ENCODE results near the gene GLO1.

GRCh38 chr6:38687549-38687948 is 15.4 kb downstream of the GLO1 start:
- TF ChIP-seq EZH2 (IDR thresholded peaks at IDR 0.05; ENCODE audit: insufficient read depth, poor library complexity, severe bottlenecking) (no peak), EZH2phosphoT487 (IDR thresholded peaks at IDR 0.05; ENCODE audit: insufficient read depth, low read depth) (no peak)
